Prostate gland (tissue), 2 donors: ENCODE measurements around the gene RGS17. TPM values are rescaled to one million over a fixed set of nuclear protein-coding genes. Genes with fewer than 3 reads are reported as not detected.

Experiments
- DNase-seq: peaks from one replicate; pipeline ENCODE4 v3.0.0-alpha.2; 2019; ENCODE audit warnings: low spot score
- H3K27ac ChIP-seq, 2 donors: fragments of 200-600 bp; sonication (generic); 2 replicates each; pipeline ENCODE4 v1.5.1; 2017 to 2019
- H3K27me3 ChIP-seq: fragments of 200-600 bp; sonication (generic); replicated peaks from 2 replicates; pipeline ENCODE4 v1.5.1; 2019; ENCODE audit not compliant: insufficient read depth
- H3K36me3 ChIP-seq, 2 donors: fragments of 200-600 bp; sonication (generic); 1 replicate in 1 of 2; 2 replicates in 1 of 2; pipeline versions ENCODE4 v1.5.1 to v1.8.1; 2017 to 2019
- H3K4me1 ChIP-seq: fragments of 200-600 bp; sonication (generic); replicated peaks from 2 replicates; pipeline ENCODE4 v1.5.1; 2019
- H3K4me3 ChIP-seq, 2 donors: fragments of 200-600 bp; sonication (generic); 2 replicates each; pipeline ENCODE4 v1.5.1; 2017 to 2019
- H3K9me3 ChIP-seq: fragments of 200-600 bp; sonication (generic); 2 replicates; pipeline ENCODE4 v1.5.1; 2017
- POLR2A ChIP-seq: fragments of 450-650 bp; IDR thresholded peaks from one replicate; pipeline ENCODE4 v1.6.1; 2016; ENCODE audit warnings: antibody characterized with exemption, mild to moderate bottlenecking
- POLR2AphosphoS5 ChIP-seq: sonication (generic); formaldehyde crosslinking; IDR thresholded peaks from one replicate; pipeline ENCODE4 v1.6.1; 2017; ENCODE audit warnings: antibody characterized with exemption
- whole genome bisulfite sequencing: methylation state at CpG from one replicate; pipeline ENCODE4 v1.1.5; 2018; 5-methylcytosine and 5-hydroxymethylcytosine counted together
- intact Hi-C: fragments of 100-400 bp; cut with DNase I; formaldehyde crosslinking; loops from one replicate; pipeline ENCODE4 v1.14.2; 2022
- total RNA-seq, 2 donors: library from RNA; depleted of rRNA; stranded (reverse); fragments of >200 nt; gene quantifications; one replicate each; pipeline ENCODE4 v1.1.0, GENCODE V29; 2016
- TF ChIP-seq, protein P1 (sequence below), 4 experiments: fragments of 200-600 bp in 2 of 4; fragments of 450-650 bp in 2 of 4; sonication (generic) in 2 of 4; IDR thresholded peaks; 1 replicate in 3 of 4; 2 replicates in 1 of 4; pipeline ENCODE4 v1.5.1; 2016 to 2019; ENCODE audit warnings: antibody characterized with exemption in 4 of 4, mild to moderate bottlenecking in 2 of 4, moderate library complexity in 2 of 4

RGS17 gene
- total RNA-seq, 2 donors from 2014 or later: 1.6 to 3.3 TPM

DNA sequence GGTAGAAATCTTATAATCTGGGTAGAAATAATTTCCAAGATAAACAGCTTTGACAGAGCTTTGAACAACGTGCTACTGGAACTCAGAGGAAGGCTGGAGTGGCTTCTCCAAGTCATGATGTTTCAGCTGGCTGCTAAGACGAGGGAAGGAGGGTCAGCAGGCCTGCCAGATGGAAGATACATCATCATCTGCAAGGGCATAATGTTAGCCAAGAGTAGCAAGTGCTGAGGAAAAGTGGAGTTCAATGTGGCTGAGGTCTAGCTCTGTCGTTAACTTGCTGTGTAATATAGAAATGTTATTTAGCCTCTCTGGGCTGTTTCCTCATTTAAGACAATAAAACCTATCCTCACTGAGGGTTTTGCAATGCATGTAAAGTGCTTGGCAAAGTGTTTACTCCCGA is 35.1 kb downstream of the RGS17 start:
- no peak overlapping the region for H3K4me3 ChIP-seq
- no peak for TF ChIP-seq POLR2AphosphoS5
- TF ChIP-seq, protein P1, sequence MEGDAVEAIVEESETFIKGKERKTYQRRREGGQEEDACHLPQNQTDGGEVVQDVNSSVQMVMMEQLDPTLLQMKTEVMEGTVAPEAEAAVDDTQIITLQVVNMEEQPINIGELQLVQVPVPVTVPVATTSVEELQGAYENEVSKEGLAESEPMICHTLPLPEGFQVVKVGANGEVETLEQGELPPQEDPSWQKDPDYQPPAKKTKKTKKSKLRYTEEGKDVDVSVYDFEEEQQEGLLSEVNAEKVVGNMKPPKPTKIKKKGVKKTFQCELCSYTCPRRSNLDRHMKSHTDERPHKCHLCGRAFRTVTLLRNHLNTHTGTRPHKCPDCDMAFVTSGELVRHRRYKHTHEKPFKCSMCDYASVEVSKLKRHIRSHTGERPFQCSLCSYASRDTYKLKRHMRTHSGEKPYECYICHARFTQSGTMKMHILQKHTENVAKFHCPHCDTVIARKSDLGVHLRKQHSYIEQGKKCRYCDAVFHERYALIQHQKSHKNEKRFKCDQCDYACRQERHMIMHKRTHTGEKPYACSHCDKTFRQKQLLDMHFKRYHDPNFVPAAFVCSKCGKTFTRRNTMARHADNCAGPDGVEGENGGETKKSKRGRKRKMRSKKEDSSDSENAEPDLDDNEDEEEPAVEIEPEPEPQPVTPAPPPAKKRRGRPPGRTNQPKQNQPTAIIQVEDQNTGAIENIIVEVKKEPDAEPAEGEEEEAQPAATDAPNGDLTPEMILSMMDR (IDR thresholded peaks at IDR 0.05): no peak
- TF ChIP-seq POLR2A: no peak
- no peaks in the 10 kb centered on the region for H3K27me3 ChIP-seq
- intact Hi-C loops: no loop called here
- WGBS: 49% methylated on average over 4 of the region's 4 CpGs
- DNase-seq: no peak
- no peaks in the 10 kb centered on the region for H3K36me3 ChIP-seq
- H3K4me1 ChIP-seq: no peaks in the 10 kb centered on the region
- H3K27ac ChIP-seq: no peak overlapping the region
- H3K9me3 ChIP-seq: no peaks in the 10 kb centered on the region

DNA sequence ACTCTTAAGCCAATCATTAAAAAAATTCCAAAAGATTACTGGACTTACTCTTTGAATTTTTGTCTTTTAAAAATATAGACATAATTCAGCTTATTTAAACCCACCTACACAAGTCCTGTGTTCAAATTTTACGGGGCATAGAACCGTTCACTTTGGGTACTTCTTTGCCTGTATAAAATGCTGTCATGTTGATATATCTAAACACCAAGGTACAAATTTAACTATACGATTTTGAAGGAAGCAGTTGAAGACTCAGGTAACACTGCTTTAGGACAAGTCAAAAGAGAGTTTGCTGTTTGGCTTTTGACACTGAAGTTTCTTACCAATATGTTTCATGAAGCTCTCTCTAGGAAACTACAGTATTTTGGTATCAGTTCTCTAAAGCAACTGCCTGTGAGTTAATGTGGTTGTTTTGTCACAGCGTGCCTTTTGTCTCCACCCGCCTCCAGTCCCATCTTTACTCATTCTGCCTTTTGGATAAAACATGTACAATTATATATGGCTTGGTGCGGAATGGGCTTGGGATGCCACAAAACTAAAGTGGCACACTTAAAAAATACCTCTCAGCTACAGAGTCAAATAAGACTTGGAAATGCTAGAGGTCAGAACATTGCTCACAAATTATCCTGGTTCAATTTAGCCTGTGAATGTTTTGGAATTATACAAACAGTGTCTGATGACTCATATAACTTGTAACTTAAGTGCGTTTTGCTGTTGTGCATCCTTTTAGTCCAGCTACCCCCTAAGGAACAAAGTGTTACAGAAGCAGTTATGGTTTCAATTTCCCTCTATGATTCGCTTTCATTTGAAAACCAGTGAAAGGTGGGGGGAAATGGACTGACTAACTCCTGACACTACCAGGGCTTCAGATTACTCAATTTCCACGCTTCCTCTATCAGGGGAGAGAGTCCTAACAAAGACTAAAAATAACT is 38.7 kb downstream of the RGS17 start:
- 59% methylated on average over 9 of the region's 9 CpGs for WGBS
- Histone ChIP-seq H3K4me3 (no peak overlapping the region), H3K27me3 (no peaks in the 10 kb centered on the region), H3K4me1 (no peaks in the 10 kb centered on the region), H3K9me3 (no peaks in the 10 kb centered on the region), H3K27ac (no peak overlapping the region), H3K36me3 (no peaks in the 10 kb centered on the region)
- DNase-seq: no peak
- intact Hi-C loops: no loop called here
- TF ChIP-seq POLR2AphosphoS5: no peak
- TF ChIP-seq, protein P1 (IDR thresholded peaks at IDR 0.05): no peak
- TF ChIP-seq POLR2A: no peak

DNA sequence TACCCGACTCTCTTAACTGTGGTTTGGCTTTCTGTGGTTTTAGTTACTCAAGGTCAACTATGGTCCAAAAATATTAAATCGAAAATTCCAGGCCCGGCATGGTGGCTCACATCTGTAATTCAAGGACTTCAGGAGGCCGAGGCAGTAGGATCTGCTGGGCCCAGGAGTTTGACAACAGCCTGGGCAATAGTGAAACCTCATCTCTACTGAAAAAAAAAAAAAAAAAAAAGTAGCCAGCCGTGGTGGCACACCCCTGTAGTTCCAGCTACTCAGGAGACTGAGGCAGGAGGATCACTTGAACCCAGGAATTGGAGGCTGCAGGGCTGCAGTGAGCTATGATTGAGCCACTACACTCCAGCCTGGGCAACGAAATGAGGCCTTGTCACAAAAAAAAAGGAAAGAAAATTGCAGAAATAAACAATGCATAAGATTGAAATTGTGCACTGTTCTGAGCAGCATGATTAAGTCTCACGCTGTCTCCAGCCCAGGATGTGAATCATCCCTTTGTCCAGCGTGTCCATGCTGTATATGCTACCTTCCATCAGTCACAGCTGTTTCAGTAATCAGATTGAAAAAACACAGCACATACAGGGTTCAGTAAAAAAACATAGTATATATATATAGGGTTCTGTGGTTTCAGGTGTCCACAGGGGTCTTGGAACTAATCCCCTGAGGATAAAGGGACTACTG is 40.7 kb downstream of the RGS17 start:
- DNase-seq: no peak
- Histone ChIP-seq H3K27ac (no peak overlapping the region), H3K36me3 (no peaks in the 10 kb centered on the region), H3K4me3 (no peak overlapping the region), H3K27me3 (no peaks in the 10 kb centered on the region), H3K4me1 (no peaks in the 10 kb centered on the region), H3K9me3 (no peaks in the 10 kb centered on the region)
- intact Hi-C loops: no loop called here
- WGBS: 76% methylated on average over 8 of the region's 8 CpGs
- TF ChIP-seq POLR2AphosphoS5 (no peak), POLR2A (no peak)
- TF ChIP-seq, protein P1 (IDR thresholded peaks at IDR 0.05): no peak

DNA sequence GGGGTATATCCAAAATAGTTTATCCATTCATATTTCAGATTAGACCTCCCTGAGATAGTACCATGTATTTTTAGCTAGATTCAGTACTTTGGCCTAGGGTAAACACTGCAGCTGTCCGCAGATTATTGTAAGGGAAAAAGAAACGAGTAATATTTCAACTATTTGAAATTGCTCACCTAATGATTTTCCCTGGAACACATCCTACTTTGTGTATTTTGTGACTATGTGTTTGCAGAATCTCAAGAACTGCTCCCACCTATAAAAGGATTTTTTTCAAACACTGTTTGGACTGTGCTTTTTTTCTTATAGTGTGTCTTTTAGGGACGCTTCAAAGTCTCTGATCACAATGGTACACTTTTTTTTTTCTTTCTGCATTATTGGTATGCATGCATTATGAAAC is 42.3 kb downstream of the RGS17 start:
- DNase-seq: no peak
- no peak overlapping the region for H3K27ac ChIP-seq
- intact Hi-C loops: no loop called here
- TF ChIP-seq, protein P1 (IDR thresholded peaks at IDR 0.05): no peak
- H3K36me3 ChIP-seq: no peaks in the 10 kb centered on the region
- H3K27me3 ChIP-seq: no peaks in the 10 kb centered on the region
- no peak overlapping the region for H3K4me3 ChIP-seq
- H3K9me3 ChIP-seq: no peaks in the 10 kb centered on the region
- WGBS: 49% methylated on average over 3 of the region's 3 CpGs
- no peaks in the 10 kb centered on the region for H3K4me1 ChIP-seq
